A549 (cell line): ENCODE results near the gene PPP1R7.

Experiments used
- CTCF ChIP-seq: fragments of >200 bp; sonication (Bioruptor Twin); formaldehyde crosslinking; IDR thresholded peaks from 3 replicates; pipeline ENCODE4 v1.5.1; 2016
- KDM5A ChIP-seq: fragments of 200-600 bp; sonication (generic); IDR thresholded peaks from 2 replicates; pipeline ENCODE4 v1.6.1; 2016; ENCODE audit warnings: antibody characterized with exemption, mild to moderate bottlenecking
- POLR2A ChIP-seq: IDR thresholded peaks from 2 replicates; pipeline ENCODE4 v1.6.1; 2012; ENCODE audit warnings: mild to moderate bottlenecking, low read length
- RAD21 ChIP-seq, 2 experiments: fragments of >200 bp in 1 of 2; sonication (Bioruptor Twin) in 1 of 2; formaldehyde crosslinking in 1 of 2; IDR thresholded peaks in 1 of 2; conservative IDR thresholded peaks in 1 of 2; 2 replicates in 1 of 2; 3 replicates in 1 of 2; pipeline ENCODE4 v1.6.1; 2012 to 2018; ENCODE audit warnings: inconsistent platforms in 1 of 2
- ZFP36 ChIP-seq: fragments of 450-650 bp; IDR thresholded peaks from 2 replicates; pipeline ENCODE4 v1.6.1; 2014; ENCODE audit warnings: borderline replicate concordance; ENCODE audit not compliant: partially characterized antibody

GRCh38 chr2:241193271-241193670 is 43.0 kb downstream of the PPP1R7 start:
- TF ChIP-seq RAD21 (conservative IDR thresholded peaks at IDR 0.05 in 1 of 2, IDR thresholded peaks at IDR 0.05 in 1 of 2) (no peak), KDM5A (no peak), CTCF (no peak), POLR2A (no peak), ZFP36 (no peak)
